Endothelial cell of umbilical vein (primary cell): ENCODE results near the gene NLGN1.

Experiments used
- FOS ChIP-seq: IDR thresholded peaks from 2 replicates; pipeline ENCODE4 v1.6.1; 2011; ENCODE audit warnings: mild to moderate bottlenecking, low read length, moderate library complexity, borderline replicate concordance; ENCODE audit not compliant: insufficient read depth
- GATA2 ChIP-seq: IDR thresholded peaks from 2 replicates; pipeline ENCODE4 v1.7.0; 2011; ENCODE audit warnings: low read depth, mild to moderate bottlenecking, moderate library complexity, mixed read lengths, low read length; ENCODE audit not compliant: insufficient read length, insufficient read depth
- JUN ChIP-seq: IDR thresholded peaks from 2 replicates; pipeline ENCODE4 v1.6.1; 2011; ENCODE audit warnings: borderline replicate concordance, low read depth; ENCODE audit not compliant: insufficient read length, insufficient read depth
- POLR2A ChIP-seq: IDR thresholded peaks from 2 replicates; pipeline ENCODE4 v1.6.1; 2012; ENCODE audit warnings: low read depth, mild to moderate bottlenecking, control low read depth, low read length
- POLR2AphosphoS5 ChIP-seq: IDR thresholded peaks from 2 replicates; pipeline ENCODE4 v1.6.1; 2012; ENCODE audit warnings: low read depth, mild to moderate bottlenecking, control low read depth, low read length, moderate library complexity; ENCODE audit not compliant: insufficient read depth
- TF ChIP-seq, protein P1 (sequence below), 2 donors: IDR thresholded peaks; 1 replicate in 1 of 2; 2 replicates in 1 of 2; pipeline ENCODE4 v1.5.1; 2011; ENCODE audit warnings: low read length in 2 of 2, mild to moderate bottlenecking in 2 of 2, moderate library complexity in 2 of 2, control low read depth in 1 of 2, inconsistent platforms in 1 of 2, low read depth in 1 of 2; ENCODE audit not compliant: insufficient read depth in 1 of 2; ENCODE audit errors: extremely low read depth in 1 of 2
- TF ChIP-seq, protein P2 (sequence below): IDR thresholded peaks from 2 replicates; pipeline ENCODE4 v1.6.1; 2011; ENCODE audit not compliant: insufficient read depth, insufficient read length

DNA sequence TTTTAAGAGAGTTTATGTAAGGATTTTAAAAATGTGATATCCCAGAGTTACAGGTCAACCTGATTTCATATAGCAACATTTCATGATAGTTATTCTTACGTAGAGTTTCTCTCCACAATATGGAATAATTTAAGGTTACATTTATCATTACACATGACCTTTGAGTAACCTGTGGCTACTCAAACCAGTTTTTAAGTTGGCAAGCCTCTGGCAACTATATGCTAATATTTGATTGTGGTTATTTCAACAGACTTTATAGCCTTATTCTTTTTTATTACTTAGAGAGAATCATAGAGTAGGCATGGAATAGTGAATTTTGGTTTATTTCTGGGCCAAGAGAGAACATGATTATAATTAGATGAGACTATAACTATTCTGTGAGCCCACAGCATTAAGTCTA lies 504.9 kb downstream of the NLGN1 start:
- TF ChIP-seq POLR2A (no peak), FOS (no peak), GATA2 (no peak), JUN (no peak), POLR2AphosphoS5 (no peak)
- TF ChIP-seq, protein P1, sequence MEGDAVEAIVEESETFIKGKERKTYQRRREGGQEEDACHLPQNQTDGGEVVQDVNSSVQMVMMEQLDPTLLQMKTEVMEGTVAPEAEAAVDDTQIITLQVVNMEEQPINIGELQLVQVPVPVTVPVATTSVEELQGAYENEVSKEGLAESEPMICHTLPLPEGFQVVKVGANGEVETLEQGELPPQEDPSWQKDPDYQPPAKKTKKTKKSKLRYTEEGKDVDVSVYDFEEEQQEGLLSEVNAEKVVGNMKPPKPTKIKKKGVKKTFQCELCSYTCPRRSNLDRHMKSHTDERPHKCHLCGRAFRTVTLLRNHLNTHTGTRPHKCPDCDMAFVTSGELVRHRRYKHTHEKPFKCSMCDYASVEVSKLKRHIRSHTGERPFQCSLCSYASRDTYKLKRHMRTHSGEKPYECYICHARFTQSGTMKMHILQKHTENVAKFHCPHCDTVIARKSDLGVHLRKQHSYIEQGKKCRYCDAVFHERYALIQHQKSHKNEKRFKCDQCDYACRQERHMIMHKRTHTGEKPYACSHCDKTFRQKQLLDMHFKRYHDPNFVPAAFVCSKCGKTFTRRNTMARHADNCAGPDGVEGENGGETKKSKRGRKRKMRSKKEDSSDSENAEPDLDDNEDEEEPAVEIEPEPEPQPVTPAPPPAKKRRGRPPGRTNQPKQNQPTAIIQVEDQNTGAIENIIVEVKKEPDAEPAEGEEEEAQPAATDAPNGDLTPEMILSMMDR (IDR thresholded peaks at IDR 0.05; ENCODE audit: extremely low read depth in 1 of 2, insufficient read depth in 1 of 2, low read depth in 1 of 2, low read length in 2 of 2): no peak
- TF ChIP-seq, protein P2, sequence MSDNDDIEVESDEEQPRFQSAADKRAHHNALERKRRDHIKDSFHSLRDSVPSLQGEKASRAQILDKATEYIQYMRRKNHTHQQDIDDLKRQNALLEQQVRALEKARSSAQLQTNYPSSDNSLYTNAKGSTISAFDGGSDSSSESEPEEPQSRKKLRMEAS: no peak
